ENCODE results near the gene DNAJB14.
"Not testable (repeated sequence)": the region's sequence is repeated elsewhere in the genome, so short reads cannot be mapped to it uniquely, and the experiment has no call there.

DNAJB14 gene

DNA sequence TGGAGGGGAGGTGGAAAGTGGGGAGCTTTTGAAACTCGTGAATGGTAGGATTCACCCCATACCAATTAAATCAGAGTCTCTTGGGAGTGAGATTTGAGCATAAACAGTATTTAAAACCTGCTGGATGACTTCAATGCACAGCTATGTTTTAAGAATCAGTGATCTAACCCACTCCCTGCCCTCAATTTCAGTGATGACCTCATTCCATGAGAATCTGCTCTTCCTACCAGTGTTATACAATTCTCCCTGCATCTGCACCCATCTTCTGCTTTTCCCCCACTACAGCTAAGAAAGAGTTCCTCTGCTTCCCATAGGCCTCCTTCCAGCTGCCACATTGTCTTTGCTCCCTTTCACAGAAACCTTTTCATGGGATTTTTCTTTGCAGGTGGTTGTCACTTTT lies 21.9 kb upstream of the DNAJB14 start:
- TF ChIP-seq, protein P1, sequence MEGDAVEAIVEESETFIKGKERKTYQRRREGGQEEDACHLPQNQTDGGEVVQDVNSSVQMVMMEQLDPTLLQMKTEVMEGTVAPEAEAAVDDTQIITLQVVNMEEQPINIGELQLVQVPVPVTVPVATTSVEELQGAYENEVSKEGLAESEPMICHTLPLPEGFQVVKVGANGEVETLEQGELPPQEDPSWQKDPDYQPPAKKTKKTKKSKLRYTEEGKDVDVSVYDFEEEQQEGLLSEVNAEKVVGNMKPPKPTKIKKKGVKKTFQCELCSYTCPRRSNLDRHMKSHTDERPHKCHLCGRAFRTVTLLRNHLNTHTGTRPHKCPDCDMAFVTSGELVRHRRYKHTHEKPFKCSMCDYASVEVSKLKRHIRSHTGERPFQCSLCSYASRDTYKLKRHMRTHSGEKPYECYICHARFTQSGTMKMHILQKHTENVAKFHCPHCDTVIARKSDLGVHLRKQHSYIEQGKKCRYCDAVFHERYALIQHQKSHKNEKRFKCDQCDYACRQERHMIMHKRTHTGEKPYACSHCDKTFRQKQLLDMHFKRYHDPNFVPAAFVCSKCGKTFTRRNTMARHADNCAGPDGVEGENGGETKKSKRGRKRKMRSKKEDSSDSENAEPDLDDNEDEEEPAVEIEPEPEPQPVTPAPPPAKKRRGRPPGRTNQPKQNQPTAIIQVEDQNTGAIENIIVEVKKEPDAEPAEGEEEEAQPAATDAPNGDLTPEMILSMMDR (conservative IDR thresholded peaks at IDR 0.05): no peak
- TF ChIP-seq ZFX (IDR thresholded peaks at IDR 0.05): no peak
- H3K27ac ChIP-seq: no peak overlapping the region

DNA sequence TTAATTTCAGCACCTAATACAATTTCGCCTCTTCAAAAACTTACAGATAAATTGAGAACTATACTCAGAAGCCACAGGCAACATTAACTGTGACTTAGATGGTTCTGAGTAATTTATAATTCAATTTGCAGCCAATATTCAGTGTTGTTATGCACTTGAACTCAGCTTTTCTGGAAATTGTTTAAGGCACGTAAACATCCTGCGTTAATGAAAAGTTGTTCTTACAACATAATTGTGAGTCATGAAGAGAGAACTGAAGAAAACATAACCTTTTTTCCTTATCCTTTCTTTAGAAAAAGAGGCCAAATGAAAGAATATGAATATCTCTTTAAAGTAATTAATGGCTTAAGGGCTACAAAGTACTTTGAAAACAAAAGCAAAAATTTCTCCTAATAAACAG lies 20.3 kb upstream of the DNAJB14 start:
- no peak overlapping the region for H3K27ac ChIP-seq
- TF ChIP-seq ZFX (IDR thresholded peaks at IDR 0.05): no peak
- TF ChIP-seq, protein P1 (conservative IDR thresholded peaks at IDR 0.05): no peak

DNA sequence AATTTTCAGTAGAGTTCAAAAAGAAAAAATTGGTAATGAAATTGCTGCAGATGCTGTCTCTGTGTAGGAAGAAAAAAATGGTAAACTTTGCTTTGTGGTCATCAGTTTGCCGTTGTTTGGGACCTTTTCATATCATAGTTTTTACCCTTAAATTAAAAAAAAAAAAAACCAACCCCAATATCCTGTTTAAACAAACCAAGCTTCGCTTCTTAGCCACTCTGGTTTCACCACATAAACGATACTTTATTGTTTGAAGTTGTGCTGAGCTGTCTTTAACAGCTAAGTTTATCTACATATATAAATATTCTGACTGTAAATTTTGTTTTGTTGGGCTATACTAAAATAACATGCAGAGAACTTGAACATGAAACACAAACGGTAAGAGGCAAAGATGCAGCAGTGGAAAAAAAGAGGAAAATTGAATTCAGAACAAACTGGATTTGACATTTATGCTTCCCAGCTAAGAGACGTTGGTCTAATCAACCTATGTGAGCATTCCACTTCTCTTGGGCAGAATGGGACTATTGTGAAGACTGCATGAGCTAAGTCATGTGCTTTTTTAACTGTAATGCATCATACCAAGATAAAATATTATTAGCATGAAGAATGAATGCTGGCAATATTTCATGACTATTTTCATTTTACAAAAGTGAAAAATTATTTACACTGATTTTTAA lies 19.4 kb upstream of the DNAJB14 start:
- TF ChIP-seq, protein P1 (conservative IDR thresholded peaks at IDR 0.05): no peak
- TF ChIP-seq ZFX (IDR thresholded peaks at IDR 0.05): no peak
- no peak overlapping the region for H3K27ac ChIP-seq

DNA sequence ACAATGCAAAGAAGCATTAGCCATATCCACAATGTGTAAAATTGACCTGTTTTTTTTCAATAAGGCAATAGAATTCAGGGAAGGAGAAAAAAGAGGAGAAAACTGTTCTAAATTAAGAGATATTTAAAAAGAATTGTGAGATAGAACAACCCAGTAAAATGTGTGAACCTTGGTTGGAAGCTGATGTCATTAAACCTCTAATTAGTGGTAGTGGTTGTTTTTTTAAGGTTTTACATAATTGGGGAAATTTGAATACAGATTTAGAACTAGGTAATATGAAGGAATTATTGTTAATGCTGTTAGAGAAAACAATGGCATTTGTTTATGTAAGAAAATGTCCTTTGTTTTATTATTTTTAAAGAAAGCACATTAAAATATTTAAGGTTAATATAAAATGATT lies 18.8 kb upstream of the DNAJB14 start:
- no peak for TF ChIP-seq ZFX (IDR thresholded peaks at IDR 0.05)
- TF ChIP-seq, protein P1 (conservative IDR thresholded peaks at IDR 0.05): no peak
- no peak overlapping the region for H3K27ac ChIP-seq

DNA sequence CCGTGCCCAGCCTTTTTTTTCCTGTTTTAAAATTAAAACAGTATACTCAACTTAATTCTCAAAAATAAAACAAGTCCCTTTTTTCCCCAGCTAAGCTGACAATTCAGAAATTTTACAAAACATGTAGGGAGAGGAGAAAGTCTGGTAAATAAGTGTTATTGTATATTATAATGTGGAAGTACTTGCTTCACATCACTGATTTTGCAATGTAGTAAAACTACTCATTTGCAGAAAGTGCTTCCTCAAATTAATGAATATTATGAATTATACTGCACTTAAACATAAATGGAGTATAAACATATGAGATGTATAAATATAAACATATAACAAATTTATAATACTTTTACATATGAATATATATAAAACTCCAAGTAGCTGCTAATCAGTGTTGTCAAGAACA lies 15.3 kb upstream of the DNAJB14 start:
- no peak overlapping the region for H3K27ac ChIP-seq
- no peak for TF ChIP-seq ZFX (IDR thresholded peaks at IDR 0.05)
- TF ChIP-seq, protein P1 (conservative IDR thresholded peaks at IDR 0.05): no peak

DNA sequence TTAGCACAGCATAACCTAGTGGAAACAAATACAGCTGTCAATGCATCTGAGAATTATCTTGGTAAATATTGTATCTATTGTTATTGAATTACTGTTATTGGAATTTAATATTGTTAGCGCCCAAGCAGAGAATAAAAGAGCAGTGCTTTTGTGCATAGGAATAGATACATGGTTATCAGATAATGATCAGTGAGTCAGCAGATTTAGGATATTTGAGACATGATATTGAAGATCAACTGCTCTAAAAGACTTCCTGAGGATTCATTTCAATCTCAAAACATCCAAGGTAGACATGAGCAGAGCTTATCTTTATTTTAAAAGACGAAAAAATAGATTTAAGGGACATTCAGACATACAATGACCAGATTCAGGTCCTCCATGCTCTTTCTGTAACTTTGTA lies 14.2 kb upstream of the DNAJB14 start:
- H3K27ac ChIP-seq: no peak overlapping the region
- TF ChIP-seq, protein P1 (conservative IDR thresholded peaks at IDR 0.05): no peak
- TF ChIP-seq ZFX (IDR thresholded peaks at IDR 0.05): no peak

DNA sequence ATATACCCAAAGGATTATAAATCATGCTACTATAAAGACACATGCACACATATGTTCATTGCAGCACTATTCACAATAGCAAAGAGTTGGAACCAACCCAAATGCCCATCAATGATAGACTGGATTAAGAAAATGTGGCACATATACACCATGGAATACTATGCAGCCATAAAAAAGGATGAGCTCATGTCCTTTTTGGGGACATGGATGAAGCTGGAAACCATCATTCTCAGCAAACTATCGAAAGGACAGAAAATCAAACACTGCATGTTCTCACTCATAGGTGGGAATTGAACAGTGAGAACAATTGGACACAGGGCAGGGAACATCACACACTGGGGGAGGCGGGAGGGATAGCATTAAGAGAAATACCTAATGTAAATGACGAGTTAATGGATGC lies 11.8 kb upstream of the DNAJB14 start:
- H3K27ac ChIP-seq: not testable (repeated sequence)

DNA sequence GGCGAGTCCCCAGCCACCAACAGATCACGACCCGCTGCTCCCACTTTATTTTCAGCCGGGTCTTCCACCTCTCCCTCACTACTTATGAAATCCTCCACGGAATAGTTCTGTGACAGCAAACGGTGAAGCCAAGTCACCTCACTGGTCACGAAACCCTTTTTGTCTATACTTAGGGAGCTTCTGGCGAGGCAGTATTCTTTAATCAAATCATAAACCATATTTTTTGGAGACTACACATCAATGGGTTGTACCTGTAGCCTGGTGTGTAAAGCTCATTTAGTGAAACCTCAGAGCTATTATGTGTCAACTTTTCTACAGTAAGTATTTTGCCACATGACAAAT lies 4.5 kb upstream of the DNAJB14 start:
- TF ChIP-seq ZFX (IDR thresholded peaks at IDR 0.05): no peak
- TF ChIP-seq, protein P1 (conservative IDR thresholded peaks at IDR 0.05): no peak
- H3K27ac ChIP-seq: peak overlapping the region; percentile 93
